PFSK-1 (cell line): ENCODE data around the gene ARHGEF10L.

Experiments
- FOXP2 ChIP-seq: optimal IDR thresholded peaks from 2 replicates; pipeline ENCODE3; 2011; ENCODE audit warnings: borderline replicate concordance, control low read depth, inconsistent platforms; ENCODE audit not compliant: insufficient read depth; ENCODE audit errors: extremely low read length, extremely low read depth
- POLR2AphosphoS5 ChIP-seq: IDR thresholded peaks from 2 replicates; pipeline ENCODE4 v1.6.1; 2012; ENCODE audit warnings: low read depth, mild to moderate bottlenecking, control low read depth, low read length, moderate library complexity
- REST ChIP-seq, 2 experiments: IDR thresholded peaks; 2 replicates each; pipeline versions ENCODE4 v1.6.1 to v1.8.0; 2011 to 2012; ENCODE audit warnings: low read depth in 2 of 2, low read length in 2 of 2, control low read depth in 1 of 2, inconsistent platforms in 1 of 2, mild to moderate bottlenecking in 1 of 2, moderate library complexity in 1 of 2; ENCODE audit not compliant: insufficient read depth in 1 of 2
- SIN3A ChIP-seq: IDR thresholded peaks from 2 replicates; pipeline ENCODE4 v1.6.1; 2012; ENCODE audit warnings: mild to moderate bottlenecking, low read length, moderate library complexity, borderline replicate concordance; ENCODE audit not compliant: insufficient read depth
- TAF1 ChIP-seq: IDR thresholded peaks from 2 replicates; pipeline ENCODE4 v1.6.1; 2012; ENCODE audit warnings: low read length, control low read depth, borderline replicate concordance; ENCODE audit not compliant: insufficient read depth

GRCh38 chr1:17553975-17554700 is 14.6 kb downstream of the ARHGEF10L start:
- TF ChIP-seq TAF1 (no peak), POLR2AphosphoS5 (no peak), SIN3A (no peak), REST (IDR thresholded peaks at IDR 0.05; ENCODE audit: insufficient read depth in 1 of 2, low read depth in 2 of 2, low read length in 2 of 2) (no peak), FOXP2 (no peak)
